HepG2 (cell line): ENCODE measurements around the gene RBM23. TPM values are rescaled to one million over a fixed set of nuclear protein-coding genes. Genes with fewer than 3 reads are reported as not detected.

ENCODE experiments used
- ARID2 ChIP-seq: sonication (generic); formaldehyde crosslinking; IDR thresholded peaks from 2 replicates; pipeline ENCODE4 v1.8.1; 2022; ENCODE audit warnings: mild to moderate bottlenecking, missing genetic modification reagents, borderline replicate concordance
- ARID4A ChIP-seq: sonication (generic); formaldehyde crosslinking; IDR thresholded peaks from 2 replicates; pipeline ENCODE4 v1.5.0; 2020; ENCODE audit warnings: mild to moderate bottlenecking, missing genetic modification reagents, borderline replicate concordance
- ATAD3A ChIP-seq: sonication (generic); formaldehyde crosslinking; IDR thresholded peaks from 2 replicates; pipeline ENCODE4 v1.4.0; 2020; ENCODE audit warnings: missing genetic modification reagents
- BORCS8-MEF2B ChIP-seq: sonication (generic); formaldehyde crosslinking; IDR thresholded peaks from 2 replicates; pipeline ENCODE4 v1.8.0; 2022; ENCODE audit warnings: mild to moderate bottlenecking, missing genetic modification reagents
- CSRNP1 ChIP-seq: sonication (generic); formaldehyde crosslinking; IDR thresholded peaks from 2 replicates; pipeline ENCODE4 v1.8.1; 2023; ENCODE audit warnings: mild to moderate bottlenecking, missing genetic modification reagents
- HOXA3 ChIP-seq: sonication (generic); formaldehyde crosslinking; IDR thresholded peaks from 2 replicates; pipeline ENCODE4 v1.5.0; 2020; ENCODE audit warnings: missing genetic modification reagents
- RARG ChIP-seq: sonication (generic); formaldehyde crosslinking; IDR thresholded peaks from 2 replicates; pipeline ENCODE4 v1.4.0; 2020; ENCODE audit warnings: low read depth, mild to moderate bottlenecking, missing genetic modification reagents
- RBFOX2 ChIP-seq: fragments of 200-400 bp; formaldehyde crosslinking; IDR thresholded peaks from 2 replicates; pipeline ENCODE4 v1.6.1; 2017; ENCODE audit warnings: low read depth, mild to moderate bottlenecking, low read length
- SAFB2 ChIP-seq: sonication (generic); formaldehyde crosslinking; IDR thresholded peaks from 2 replicates; pipeline ENCODE4 v1.5.1; 2020; ENCODE audit warnings: missing genetic modification reagents, low read depth, mild to moderate bottlenecking, borderline replicate concordance
- SP140L ChIP-seq: sonication (generic); formaldehyde crosslinking; IDR thresholded peaks from 2 replicates; pipeline ENCODE4 v1.4.0; 2020; ENCODE audit warnings: missing genetic modification reagents, borderline replicate concordance
- TMF1 ChIP-seq: sonication (generic); formaldehyde crosslinking; IDR thresholded peaks from 2 replicates; pipeline ENCODE4 v1.8.1; 2022; ENCODE audit warnings: low read depth, missing genetic modification reagents
- ZNF138 ChIP-seq: sonication (generic); formaldehyde crosslinking; IDR thresholded peaks from 2 replicates; pipeline ENCODE4 v1.5.0; 2020; ENCODE audit warnings: mild to moderate bottlenecking, low read depth, missing genetic modification reagents
- ZNF407 ChIP-seq: sonication (generic); formaldehyde crosslinking; IDR thresholded peaks from one replicate; pipeline ENCODE4 v1.5.1; 2020; ENCODE audit warnings: mild to moderate bottlenecking, missing genetic modification reagents; ENCODE audit errors: not compliant biosample characterization
- polyA plus RNA-seq, 8 experiments: library from polyadenylated mRNA; depleted of rRNA in 3 of 8; stranded (reverse) in 7 of 8; unstranded in 1 of 8; fragments of >200 nt; fragmentation: Illumina TruSeq in 4 of 8; extraction: Trizol in 4 of 8; gene quantifications; 2 replicates each; pipeline versions ENCODE4 v1.2.1 to v1.2.3, GENCODE V29; 2011 to 2016; ENCODE audit warnings: low read depth in 4 of 8, missing spikeins in 1 of 8, mixed read lengths in 1 of 8; ENCODE audit not compliant: insufficient read depth in 1 of 8
- total RNA-seq, 5 experiments: library from RNA; depleted of rRNA; stranded (reverse); fragments of >200 nt; fragmentation: Illumina TruSeq; extraction: Trizol; gene quantifications; 2 replicates each; pipeline ENCODE4 v1.2.3, GENCODE V29; 2016; ENCODE audit warnings: low read depth in 1 of 5

RBM23 gene
- total and polyA plus RNA-seq, 2 of the 13 experiments (the other 11 are each of a cell fraction or from before 2014, with no cell fraction given): 1.5 to 2.1 TPM

GRCh38 chr14:22918804-22919600, at the start of gene RBM23 (continued):
- TF ChIP-seq ARID4A (CRISPR knock-in tag) (0 out of 2 replicates have a peak, but pooled peaks have one; percentile 25), SAFB2 (0 out of 2 replicates have a peak, but pooled peaks have one; percentile 29), ZNF138 (CRISPR knock-in tag) (no peak), TMF1 (CRISPR knock-in tag) (0 out of 2 replicates have a peak, but pooled peaks have one; percentile 66), RBFOX2 (0 out of 2 replicates have a peak, but pooled peaks have one; percentile 39), SP140L (CRISPR knock-in tag) (no peak), HOXA3 (CRISPR knock-in tag) (peak; percentile 50; the same call in 1 of the 2 replicates), ZNF407 (CRISPR knock-in tag) (peak; percentile 10), ARID2 (peak; percentile 66; the same call in 1 of the 2 replicates), ATAD3A (CRISPR knock-in tag) (0 out of 2 replicates have a peak, but pooled peaks have one; percentile 9), CSRNP1 (CRISPR knock-in tag) (0 out of 2 replicates have a peak, but pooled peaks have one; percentile 28), BORCS8-MEF2B (CRISPR knock-in tag) (no peak), RARG (no peak)
